ENCODE measurements around the gene SRC. TPM values are rescaled to one million over a fixed set of nuclear protein-coding genes. Genes with fewer than 3 reads are reported as not detected.

Gene SRC
- polyA plus RNA-seq, 1 experiment, result 13.9 TPM

GRCh38 chr20:37421060-37421905, 75.3 kb downstream of the SRC start:
- TF ChIP-seq CTCF (IDR thresholded peaks at IDR 0.05; ENCODE audit: low read depth, low read length), result no peak
- DNase-seq (ENCODE audit: low read depth, low spot score), result no peak
- ChIA-PET CTCF (no interaction called here), POLR2A (no interaction called here)
- no peaks in the 10 kb centered on the region; the same call in 1 of the 2 replicates for H3K9me3 ChIP-seq (ENCODE audit: control insufficient read depth, insufficient read depth, low read length)
- H3K27me3 ChIP-seq (ENCODE audit: control insufficient read depth, insufficient read depth, low read length), result peaks cover 89% of the 10 kb centered on the region
- no peak overlapping the region for H3K27ac ChIP-seq (ENCODE audit: low read depth, low read length)
- H3K4me3 ChIP-seq (ENCODE audit: low read depth, low read length), result no peak overlapping the region

GRCh38 chr20:37421988-37422387, 76.0 kb downstream of the SRC start:
- ChIA-PET CTCF (no interaction called here), POLR2A (interaction anchor here (0.6 kb wide), 1 partner anchor 10 kb away, joined by 5 read pairs; no protein-coding TSS in a partner anchor)
- Histone ChIP-seq H3K27ac (ENCODE audit: low read depth, low read length) (no peak overlapping the region), H3K4me3 (ENCODE audit: low read depth, low read length) (no peak overlapping the region), H3K9me3 (ENCODE audit: control insufficient read depth, insufficient read depth, low read length) (no peaks in the 10 kb centered on the region; the same call in 1 of the 2 replicates), H3K27me3 (ENCODE audit: control insufficient read depth, insufficient read depth, low read length) (peaks cover 89% of the 10 kb centered on the region)
- no peak for DNase-seq (ENCODE audit: low read depth, low spot score)
- no peak for TF ChIP-seq CTCF (IDR thresholded peaks at IDR 0.05; ENCODE audit: low read depth, low read length)

GRCh38 chr20:37422791-37423286, 76.9 kb downstream of the SRC start:
- ChIA-PET POLR2A (no interaction called here), CTCF (no interaction called here)

GRCh38 chr20:37423545-37423944, 77.6 kb downstream of the SRC start:
- H3K4me3 ChIP-seq (ENCODE audit: low read depth, low read length), result no peak overlapping the region
- peaks cover 82% of the 10 kb centered on the region for H3K27me3 ChIP-seq (ENCODE audit: control insufficient read depth, insufficient read depth, low read length)
- ChIA-PET POLR2A (interaction anchor here (0.7 kb wide), 1 partner anchor 24 kb away, joined by 5 read pairs; no protein-coding TSS in a partner anchor), CTCF (no interaction called here)
- TF ChIP-seq CTCF (IDR thresholded peaks at IDR 0.05; ENCODE audit: low read depth, low read length), result no peak
- H3K9me3 ChIP-seq (ENCODE audit: control insufficient read depth, insufficient read depth, low read length), result no peaks in the 10 kb centered on the region
- H3K27ac ChIP-seq (ENCODE audit: low read depth, low read length), result no peak overlapping the region
- no peak for DNase-seq (ENCODE audit: low read depth, low spot score)

More at GRCh38 chr20:37422791-37423286, 76.9 kb downstream of the SRC start:
- TF ChIP-seq CTCF (IDR thresholded peaks at IDR 0.05; ENCODE audit: low read depth, low read length), result no peak
- no peak for DNase-seq (ENCODE audit: low read depth, low spot score)
- H3K4me3 ChIP-seq (ENCODE audit: low read depth, low read length), result no peak overlapping the region
- no peaks in the 10 kb centered on the region for H3K9me3 ChIP-seq (ENCODE audit: control insufficient read depth, insufficient read depth, low read length)
- H3K27ac ChIP-seq (ENCODE audit: low read depth, low read length), result no peak overlapping the region
- H3K27me3 ChIP-seq (ENCODE audit: control insufficient read depth, insufficient read depth, low read length), result peaks cover 86% of the 10 kb centered on the region

Data from AG04450 (cell line).